ENCODE results near the gene MDN1.

- TF ChIP-seq CTCF (IDR thresholded peaks at IDR 0.05; ENCODE audit: poor library complexity) (no peak), EZH2phosphoT487 (IDR thresholded peaks at IDR 0.05; ENCODE audit: low read depth, severe bottlenecking, unreplicated experiment) (no peak)
Measured at GRCh38 chr6:89787660-89788328, 31.8 kb downstream of the MDN1 start.

Data from hepatocyte (in vitro differentiated cells).